HUES64 (cell line): ENCODE data around the gene CDC37L1.

Source experiments
- H3K27ac ChIP-seq: 2 replicates; pipeline ENCODE4 v1.7.0; 2013; ENCODE audit warnings: low read depth, low read length, inconsistent platforms
- H3K27me3 ChIP-seq: 2 replicates; pipeline ENCODE4 v1.6.1; 2013; ENCODE audit warnings: mild to moderate bottlenecking, low read length; ENCODE audit not compliant: insufficient read depth
- H3K36me3 ChIP-seq: 2 replicates; pipeline ENCODE4 v1.6.1; 2013; ENCODE audit warnings: mild to moderate bottlenecking, low read length; ENCODE audit not compliant: insufficient read depth
- H3K4me1 ChIP-seq: 2 replicates; pipeline ENCODE4 v1.6.1; 2013; ENCODE audit warnings: mild to moderate bottlenecking, low read length, moderate library complexity; ENCODE audit not compliant: insufficient read depth
- H3K4me3 ChIP-seq: 2 replicates; pipeline ENCODE4 v1.5.1; 2013; ENCODE audit warnings: mild to moderate bottlenecking, low read length, moderate library complexity
- H3K9ac ChIP-seq: 2 replicates; pipeline ENCODE4 v1.6.1; 2013; ENCODE audit warnings: mild to moderate bottlenecking, low read depth, low read length
- H3K9me3 ChIP-seq: 2 replicates; pipeline ENCODE4 v1.6.1; 2013; ENCODE audit warnings: low read depth, low read length; ENCODE audit not compliant: insufficient read depth
- WGBS: fragments of 150-250, 120-280 bp; methylation state at CpG from one replicate; pipeline ENCODE4 v1.1.7; 2013; ENCODE audit warnings: missing lambda C conversion rate; 5-methylcytosine and 5-hydroxymethylcytosine counted together

Gene CDC37L1

GRCh38 chr9:4689687-4690104, 10.3 kb downstream of the CDC37L1 start:
- Histone ChIP-seq H3K4me3 (no peak overlapping the region), H3K4me1 (no peaks in the 10 kb centered on the region), H3K27me3 (no peaks in the 10 kb centered on the region), H3K27ac (no peak overlapping the region), H3K36me3 (peaks cover 65% of the 10 kb centered on the region), H3K9me3 (no peaks in the 10 kb centered on the region), H3K9ac (no peak overlapping the region)
- WGBS: 94% methylated on average over 1 of the region's 1 CpG

GRCh38 chr9:4690144-4690543, 10.8 kb downstream of the CDC37L1 start:
- WGBS: 97% methylated on average over 3 of the region's 4 CpGs
- Histone ChIP-seq H3K36me3 (peaks cover 60% of the 10 kb centered on the region), H3K9me3 (no peaks in the 10 kb centered on the region), H3K27ac (no peak overlapping the region), H3K4me1 (no peaks in the 10 kb centered on the region), H3K27me3 (no peaks in the 10 kb centered on the region), H3K9ac (no peak overlapping the region), H3K4me3 (no peak overlapping the region)

- Histone ChIP-seq H3K4me1 (no peaks in the 10 kb centered on the region), H3K36me3 (peaks cover 47% of the 10 kb centered on the region), H3K4me3 (no peak overlapping the region), H3K9me3 (no peaks in the 10 kb centered on the region), H3K9ac (no peak overlapping the region), H3K27ac (no peak overlapping the region), H3K27me3 (no peaks in the 10 kb centered on the region)
- WGBS: 100% methylated on average over 1 of the region's 3 CpGs
These were observed 12.4 kb downstream of the CDC37L1 start for GRCh38 chr9:4691795-4692194.

- H3K9ac ChIP-seq: no peak overlapping the region
- H3K4me1 ChIP-seq: no peaks in the 10 kb centered on the region
- no peak overlapping the region for H3K4me3 ChIP-seq
- peaks cover 77% of the 10 kb centered on the region for H3K36me3 ChIP-seq
- no peaks in the 10 kb centered on the region for H3K9me3 ChIP-seq
- no peak overlapping the region for H3K27ac ChIP-seq
- 90% methylated on average over 3 of the region's 3 CpGs for WGBS
- no peaks in the 10 kb centered on the region for H3K27me3 ChIP-seq
These were observed 20.7 kb downstream of the CDC37L1 start for GRCh38 chr9:4700091-4700490.

GRCh38 chr9:4700932-4701331, 21.6 kb downstream of the CDC37L1 start:
- Histone ChIP-seq H3K9ac (no peak overlapping the region), H3K36me3 (peaks cover 82% of the 10 kb centered on the region), H3K27ac (no peak overlapping the region), H3K4me1 (no peaks in the 10 kb centered on the region), H3K9me3 (no peaks in the 10 kb centered on the region), H3K4me3 (no peak overlapping the region), H3K27me3 (no peaks in the 10 kb centered on the region)
- WGBS: 80% methylated on average over 1 of the region's 2 CpGs

GRCh38 chr9:4701526-4701925, 22.2 kb downstream of the CDC37L1 start:
- Histone ChIP-seq H3K9me3 (no peaks in the 10 kb centered on the region), H3K27me3 (no peaks in the 10 kb centered on the region), H3K9ac (no peak overlapping the region), H3K4me3 (no peak overlapping the region), H3K36me3 (peaks cover 86% of the 10 kb centered on the region), H3K4me1 (no peaks in the 10 kb centered on the region), H3K27ac (no peak overlapping the region)
- 100% methylated on average over 1 of the region's 1 CpG for WGBS

GRCh38 chr9:4704129-4704528, 24.8 kb downstream of the CDC37L1 start:
- Histone ChIP-seq H3K36me3 (peaks cover 66% of the 10 kb centered on the region), H3K9ac (no peak overlapping the region), H3K27me3 (no peaks in the 10 kb centered on the region), H3K4me1 (no peaks in the 10 kb centered on the region), H3K4me3 (no peak overlapping the region), H3K27ac (no peak overlapping the region), H3K9me3 (no peaks in the 10 kb centered on the region)
- 95% methylated on average over 2 of the region's 2 CpGs for WGBS

- Histone ChIP-seq H3K36me3 (peaks cover 54% of the 10 kb centered on the region), H3K4me3 (no peak overlapping the region), H3K9ac (no peak overlapping the region), H3K27ac (no peak overlapping the region), H3K27me3 (no peaks in the 10 kb centered on the region), H3K9me3 (no peaks in the 10 kb centered on the region), H3K4me1 (no peaks in the 10 kb centered on the region)
- 77% methylated on average over 2 of the region's 2 CpGs for WGBS
These were observed 26.7 kb downstream of the CDC37L1 start for GRCh38 chr9:4706021-4706420.

- Histone ChIP-seq H3K9me3 (no peaks in the 10 kb centered on the region), H3K36me3 (peaks cover 55% of the 10 kb centered on the region)
- 84% methylated on average over 3 of the region's 4 CpGs for WGBS
These were observed 27.7 kb downstream of the CDC37L1 start for GRCh38 chr9:4706971-4707622.

GRCh38 chr9:4709380-4709779, 30.0 kb downstream of the CDC37L1 start:
- Histone ChIP-seq H3K27ac (no peak overlapping the region), H3K9ac (no peak overlapping the region), H3K9me3 (no peaks in the 10 kb centered on the region; the same call in 1 of the 2 replicates), H3K4me3 (no peak overlapping the region), H3K36me3 (peaks cover 53% of the 10 kb centered on the region), H3K4me1 (no peaks in the 10 kb centered on the region), H3K27me3 (no peaks in the 10 kb centered on the region)

More at GRCh38 chr9:4706971-4707622, 27.7 kb downstream of the CDC37L1 start:
- Histone ChIP-seq H3K27ac (no peak overlapping the region), H3K9ac (no peak overlapping the region), H3K4me3 (no peak overlapping the region), H3K27me3 (no peaks in the 10 kb centered on the region), H3K4me1 (no peaks in the 10 kb centered on the region)

GRCh38 chr9:4713849-4714248, 34.5 kb downstream of the CDC37L1 start:
- Histone ChIP-seq H3K4me3 (no peak overlapping the region), H3K9ac (no peak overlapping the region), H3K4me1 (no peaks in the 10 kb centered on the region), H3K27ac (no peak overlapping the region), H3K9me3 (no peaks in the 10 kb centered on the region; the same call in 1 of the 2 replicates), H3K36me3 (peaks cover 72% of the 10 kb centered on the region), H3K27me3 (no peaks in the 10 kb centered on the region)
- 86% methylated on average over 7 of the region's 7 CpGs for WGBS
